ENCODE results near the gene AP3M1. TPM values are rescaled to one million over a fixed set of nuclear protein-coding genes. Genes with fewer than 3 reads are reported as not detected.

AP3M1 gene
- total RNA-seq, 1 experiment from 2014 or later, result 68.3 TPM

DNA sequence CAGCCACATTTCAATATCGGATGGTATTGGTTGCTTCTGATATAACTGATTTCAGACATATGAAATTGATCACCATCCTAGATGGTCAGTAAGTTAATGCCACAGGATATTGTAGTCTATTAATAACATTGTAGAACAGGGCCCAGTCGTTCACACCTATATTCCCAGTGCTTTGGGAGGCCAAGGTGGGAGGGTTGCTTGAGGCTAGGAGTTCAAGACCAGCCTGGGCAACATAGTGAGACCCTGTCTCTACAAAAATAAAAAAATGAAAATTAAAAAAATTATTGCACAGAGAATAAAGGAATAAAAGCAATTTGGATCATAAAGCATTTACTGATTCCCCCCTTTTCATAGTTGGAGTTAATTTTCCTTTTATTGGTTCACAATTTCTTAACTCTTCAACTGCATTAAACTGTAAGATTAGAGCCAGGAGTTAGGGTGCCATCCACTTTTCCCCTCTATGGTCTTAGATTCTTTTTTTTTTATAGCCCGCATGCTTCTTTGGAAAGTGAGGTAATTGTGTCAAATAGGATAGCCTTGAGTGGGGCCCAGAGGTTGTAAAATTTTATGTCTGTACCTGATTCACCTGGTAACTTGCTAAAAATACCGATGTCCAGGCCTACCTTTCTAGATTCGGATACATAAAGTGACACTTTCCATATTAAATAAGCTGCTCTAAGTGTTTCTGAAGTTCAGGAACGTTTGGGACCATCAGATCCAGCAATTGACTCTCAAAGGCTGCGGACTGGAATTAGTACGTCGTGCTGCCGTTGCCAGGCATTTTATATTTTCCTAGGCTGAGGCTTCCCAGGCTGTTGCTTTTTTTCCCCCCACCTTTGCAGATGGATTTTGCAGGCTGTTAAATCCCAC lies 25.1 kb upstream of the AP3M1 start:
- CTCF ChIA-PET, result no interaction called here
- Histone ChIP-seq H3K9me3 (ENCODE audit: low read depth, low read length, poor library complexity, severe bottlenecking) (no peaks in the 10 kb centered on the region), H3K36me3 (ENCODE audit: insufficient read depth, low read length, poor library complexity, severe bottlenecking) (no peaks in the 10 kb centered on the region), H3K27me3 (replicated peaks; ENCODE audit: insufficient read depth, low read depth, low read length, poor library complexity) (no peaks in the 10 kb centered on the region), H3K27ac (ENCODE audit: low read depth, low read length, poor library complexity, severe bottlenecking) (peak overlapping the region; percentile 69), H3K4me3 (ENCODE audit: low read depth, low read length, poor library complexity, severe bottlenecking) (peak overlapping the region; percentile 68), H3K4me1 (ENCODE audit: insufficient read depth, low read length, poor library complexity, severe bottlenecking) (peaks cover 22% of the 10 kb centered on the region)
- BruUV-seq (replicated peaks), result TSS peak; percentile 97
- intact Hi-C loops (cut with micrococcal nuclease; ENCODE audit: unreplicated experiment), result no loop called here
- DNase-seq (ENCODE audit: low spot score), result no peak
- POLR2A ChIA-PET (ENCODE audit: low non-redundant PET), result interaction anchor here (0.7 to 0.9 kb wide), 2 partner anchors 22 to 286 kb away, joined by 5 read pairs; no protein-coding TSS in a partner anchor
- TF ChIP-seq, protein P1, sequence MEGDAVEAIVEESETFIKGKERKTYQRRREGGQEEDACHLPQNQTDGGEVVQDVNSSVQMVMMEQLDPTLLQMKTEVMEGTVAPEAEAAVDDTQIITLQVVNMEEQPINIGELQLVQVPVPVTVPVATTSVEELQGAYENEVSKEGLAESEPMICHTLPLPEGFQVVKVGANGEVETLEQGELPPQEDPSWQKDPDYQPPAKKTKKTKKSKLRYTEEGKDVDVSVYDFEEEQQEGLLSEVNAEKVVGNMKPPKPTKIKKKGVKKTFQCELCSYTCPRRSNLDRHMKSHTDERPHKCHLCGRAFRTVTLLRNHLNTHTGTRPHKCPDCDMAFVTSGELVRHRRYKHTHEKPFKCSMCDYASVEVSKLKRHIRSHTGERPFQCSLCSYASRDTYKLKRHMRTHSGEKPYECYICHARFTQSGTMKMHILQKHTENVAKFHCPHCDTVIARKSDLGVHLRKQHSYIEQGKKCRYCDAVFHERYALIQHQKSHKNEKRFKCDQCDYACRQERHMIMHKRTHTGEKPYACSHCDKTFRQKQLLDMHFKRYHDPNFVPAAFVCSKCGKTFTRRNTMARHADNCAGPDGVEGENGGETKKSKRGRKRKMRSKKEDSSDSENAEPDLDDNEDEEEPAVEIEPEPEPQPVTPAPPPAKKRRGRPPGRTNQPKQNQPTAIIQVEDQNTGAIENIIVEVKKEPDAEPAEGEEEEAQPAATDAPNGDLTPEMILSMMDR (conservative IDR thresholded peaks at IDR 0.05; ENCODE audit: low read depth, low read length), result no peak
- no peak for TF ChIP-seq EZH2 (IDR thresholded peaks at IDR 0.05; ENCODE audit: borderline replicate concordance, low read depth, low read length, poor library complexity, severe bottlenecking)

DNA sequence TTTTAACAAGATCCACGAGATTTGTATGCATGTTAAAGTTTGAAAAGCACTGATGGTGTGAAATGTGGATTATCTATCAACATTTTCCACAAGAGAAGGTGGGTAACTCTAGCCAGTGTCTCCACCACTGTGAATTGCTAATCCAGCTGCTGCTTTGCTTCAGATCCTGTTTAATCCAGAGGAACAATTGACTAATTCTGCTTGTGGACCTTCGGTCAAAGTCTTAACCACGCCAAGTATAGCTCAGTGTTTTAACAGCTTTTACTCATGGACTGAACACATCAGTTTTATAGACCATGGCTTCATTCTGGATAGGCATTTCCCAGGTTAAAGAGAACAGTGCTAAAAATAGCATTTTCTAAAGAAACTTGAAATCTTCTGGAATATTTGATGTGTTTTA lies 23.9 kb upstream of the AP3M1 start:
- intact Hi-C loops (cut with micrococcal nuclease; ENCODE audit: unreplicated experiment), result no loop called here
- ChIA-PET POLR2A (ENCODE audit: low non-redundant PET) (no interaction called here), CTCF (no interaction called here)
- Histone ChIP-seq H3K27me3 (replicated peaks; ENCODE audit: insufficient read depth, low read depth, low read length, poor library complexity) (no peaks in the 10 kb centered on the region), H3K36me3 (ENCODE audit: insufficient read depth, low read length, poor library complexity, severe bottlenecking) (no peaks in the 10 kb centered on the region), H3K9me3 (ENCODE audit: low read depth, low read length, poor library complexity, severe bottlenecking) (no peaks in the 10 kb centered on the region), H3K4me3 (ENCODE audit: low read depth, low read length, poor library complexity, severe bottlenecking) (no peak overlapping the region), H3K27ac (ENCODE audit: low read depth, low read length, poor library complexity, severe bottlenecking) (no peak overlapping the region), H3K4me1 (ENCODE audit: insufficient read depth, low read length, poor library complexity, severe bottlenecking) (peaks cover 21% of the 10 kb centered on the region)
- BruUV-seq (replicated peaks), result no TSS peak
- DNase-seq (ENCODE audit: low spot score), result no peak
- TF ChIP-seq, protein P1 (conservative IDR thresholded peaks at IDR 0.05; ENCODE audit: low read depth, low read length), result no peak
- TF ChIP-seq EZH2 (IDR thresholded peaks at IDR 0.05; ENCODE audit: borderline replicate concordance, low read depth, low read length, poor library complexity, severe bottlenecking), result no peak

- Histone ChIP-seq H3K4me1 (ENCODE audit: insufficient read depth, low read length, poor library complexity, severe bottlenecking) (peaks cover 12% of the 10 kb centered on the region), H3K27me3 (replicated peaks; ENCODE audit: insufficient read depth, low read depth, low read length, poor library complexity) (no peaks in the 10 kb centered on the region), H3K27ac (ENCODE audit: low read depth, low read length, poor library complexity, severe bottlenecking) (no peak overlapping the region), H3K36me3 (ENCODE audit: insufficient read depth, low read length, poor library complexity, severe bottlenecking) (no peaks in the 10 kb centered on the region), H3K4me3 (ENCODE audit: low read depth, low read length, poor library complexity, severe bottlenecking) (no peak overlapping the region), H3K9me3 (ENCODE audit: low read depth, low read length, poor library complexity, severe bottlenecking) (no peaks in the 10 kb centered on the region)
- BruUV-seq (replicated peaks), result no TSS peak
- POLR2A ChIA-PET (ENCODE audit: low non-redundant PET), result no interaction called here
- CTCF ChIA-PET, result no interaction called here
- DNase-seq (ENCODE audit: low spot score), result no peak
- TF ChIP-seq EZH2 (IDR thresholded peaks at IDR 0.05; ENCODE audit: borderline replicate concordance, low read depth, low read length, poor library complexity, severe bottlenecking), result no peak
- TF ChIP-seq, protein P1 (conservative IDR thresholded peaks at IDR 0.05; ENCODE audit: low read depth, low read length), result no peak
- intact Hi-C loops (cut with micrococcal nuclease; ENCODE audit: unreplicated experiment), result no loop called here
Measured at GRCh38 chr10:74171625-74172024, 21.0 kb upstream of the AP3M1 start.

All from A673 (cell line).